ENCODE data around the gene LY6G5C.

The LY6G5C gene

GRCh38 chr6:31706599-31706998 lies 25.7 kb upstream of the LY6G5C start, which contains the start of gene LY6G6F:
Gene LY6G6F, plus strand, starts transcription at chr6:31706866. Its CDS starts 41 bp downstream, at chr6:31706907.
- TF ChIP-seq CTCF (conservative IDR thresholded peaks at IDR 0.05; ENCODE audit: low read depth, low read length), result no peak
- H3K4me3 ChIP-seq (ENCODE audit: low read length), result no peak within 1 kb of the TSS
- no peak for DNase-seq (ENCODE audit: low read depth)

GRCh38 chr6:31705931-31706330 lies 25.1 kb upstream of the LY6G5C start:
- TF ChIP-seq CTCF (conservative IDR thresholded peaks at IDR 0.05; ENCODE audit: low read depth, low read length), result no peak
- H3K4me3 ChIP-seq (ENCODE audit: low read length), result no peak overlapping the region
- DNase-seq (ENCODE audit: low read depth), result no peak

- peak; percentile 94 for DNase-seq (ENCODE audit: low read depth)
- TF ChIP-seq CTCF (conservative IDR thresholded peaks at IDR 0.05; ENCODE audit: low read depth, low read length), result no peak
- peak within 1 kb of the TSS; percentile 97 for H3K4me3 ChIP-seq (ENCODE audit: low read length)
Measured at GRCh38 chr6:31702819-31703716, 22.2 kb upstream of the LY6G5C start, which contains the start of gene ABHD16A. Gene ABHD16A, minus strand, starts transcription at chr6:31703324. Its CDS starts 43 bp downstream, at chr6:31703281.

- no peak for DNase-seq (ENCODE audit: low read depth)
- H3K4me3 ChIP-seq (ENCODE audit: low read length), result peak overlapping the region; percentile 97
- TF ChIP-seq CTCF (conservative IDR thresholded peaks at IDR 0.05; ENCODE audit: low read depth, low read length), result no peak
Measured at GRCh38 chr6:31702405-31702818, 21.5 kb upstream of the LY6G5C start.

GRCh38 chr6:31701666-31702404 lies 21.0 kb upstream of the LY6G5C start:
- H3K4me3 ChIP-seq (ENCODE audit: low read length), result peak overlapping the region; percentile 97
- no peak for TF ChIP-seq CTCF (conservative IDR thresholded peaks at IDR 0.05; ENCODE audit: low read depth, low read length)
- DNase-seq (ENCODE audit: low read depth), result no peak

GRCh38 chr6:31700740-31701401 lies 20.0 kb upstream of the LY6G5C start:
- no peak for TF ChIP-seq CTCF (conservative IDR thresholded peaks at IDR 0.05; ENCODE audit: low read depth, low read length)
- no peak overlapping the region for H3K4me3 ChIP-seq (ENCODE audit: low read length)
- DNase-seq (ENCODE audit: low read depth), result no peak
